Epithelial cell of esophagus (primary cell): ENCODE results near the gene SF3A2.

ENCODE experiments used
- DNase-seq: peaks from one replicate; pipeline ENCODE4 v3.0.0; 2010; ENCODE audit warnings: low read depth
- H3K4me3 ChIP-seq: 2 replicates; pipeline ENCODE4 v1.5.1; 2011; ENCODE audit warnings: mild to moderate bottlenecking, low read length, control low read depth
- CTCF ChIP-seq: IDR thresholded peaks from 2 replicates; pipeline ENCODE4 v1.5.1; 2011; ENCODE audit warnings: low read depth, mild to moderate bottlenecking, low read length, control low read depth, inconsistent platforms; ENCODE audit not compliant: insufficient read depth; ENCODE audit errors: missing control alignments

SF3A2 gene

DNA sequence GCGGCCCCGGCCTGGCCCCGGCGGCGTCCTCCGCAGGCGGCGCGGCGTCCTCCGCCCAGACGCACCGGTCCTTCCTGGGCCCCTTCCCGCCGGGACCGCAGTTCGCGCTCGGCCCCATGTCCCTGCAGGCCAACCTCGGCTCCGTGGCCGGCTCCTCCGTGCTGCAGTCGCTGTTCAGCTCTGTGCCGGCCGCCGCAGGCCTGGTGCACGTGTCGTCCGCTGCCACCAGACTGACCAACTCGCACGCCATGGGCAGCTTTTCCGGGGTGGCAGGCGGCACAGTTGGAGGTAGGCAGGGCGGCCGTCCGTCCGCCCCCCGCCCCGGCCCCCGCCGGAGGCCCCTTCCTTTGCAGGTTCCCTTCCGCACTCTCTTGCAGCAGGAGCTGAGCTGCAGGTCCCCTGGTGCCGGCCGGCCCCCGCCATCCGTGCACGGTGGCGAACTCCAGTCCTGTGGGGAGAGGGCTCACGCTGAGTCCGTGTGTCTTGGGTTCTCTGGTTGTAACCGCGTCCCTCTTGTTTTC, 9.7 kb upstream of the SF3A2 start:
- no peak for TF ChIP-seq CTCF
- no peak overlapping the region for H3K4me3 ChIP-seq
- DNase-seq: no peak

GRCh38 chr19:2227415-2228156, 9.0 kb upstream of the SF3A2 start:
- no peak for DNase-seq
- no peak overlapping the region for H3K4me3 ChIP-seq
- TF ChIP-seq CTCF: no peak

DNA sequence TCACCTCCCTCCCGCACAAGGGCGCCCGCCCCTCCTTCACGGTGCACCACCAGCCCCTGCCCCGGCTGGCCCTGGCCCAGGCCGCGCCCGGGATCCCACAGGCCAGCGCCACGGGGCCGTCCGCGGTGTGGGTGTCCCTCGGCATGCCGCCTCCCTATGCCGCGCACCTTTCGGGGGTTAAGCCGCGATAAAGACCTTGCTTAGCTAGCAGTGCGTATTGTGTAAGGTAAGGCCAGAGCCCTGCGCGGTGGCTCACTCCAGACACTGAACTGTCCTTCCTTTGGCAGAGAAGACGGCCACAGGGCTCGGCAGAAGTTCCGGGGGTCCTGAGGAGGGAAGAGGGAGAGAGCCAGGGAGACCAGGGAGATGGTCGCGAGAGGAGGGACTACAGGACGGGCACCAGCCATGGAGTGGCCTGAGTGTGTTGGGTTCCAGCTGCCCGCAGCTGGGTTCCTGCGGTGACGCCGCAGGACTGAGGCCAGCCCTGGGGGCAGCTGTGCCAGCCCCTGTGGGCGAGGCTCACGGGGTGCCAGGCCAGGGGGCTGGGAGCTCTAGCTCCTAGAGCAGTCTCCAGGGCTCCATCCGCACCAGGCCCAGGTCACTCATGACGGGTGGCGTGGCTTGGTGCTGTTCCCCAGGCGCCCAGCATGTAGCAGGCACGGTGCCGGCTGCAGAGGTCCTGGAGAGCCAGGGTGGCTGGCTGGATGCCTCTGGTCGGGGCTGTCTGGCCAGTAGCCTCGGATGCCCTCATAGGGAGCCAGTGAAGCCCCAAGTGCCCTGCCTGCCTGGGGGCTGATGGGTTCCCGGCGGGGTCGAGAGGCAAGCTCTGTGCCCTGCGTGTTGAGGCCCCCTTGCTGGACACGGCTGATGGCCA, 8.2 kb upstream of the SF3A2 start:
- TF ChIP-seq CTCF: no peak
- no peak overlapping the region for H3K4me3 ChIP-seq
- no peak for DNase-seq

- DNase-seq: no peak
- H3K4me3 ChIP-seq: no peak overlapping the region
- TF ChIP-seq CTCF: no peak
These were observed 7.3 kb upstream of the SF3A2 start for GRCh38 chr19:2229103-2230032.

DNA sequence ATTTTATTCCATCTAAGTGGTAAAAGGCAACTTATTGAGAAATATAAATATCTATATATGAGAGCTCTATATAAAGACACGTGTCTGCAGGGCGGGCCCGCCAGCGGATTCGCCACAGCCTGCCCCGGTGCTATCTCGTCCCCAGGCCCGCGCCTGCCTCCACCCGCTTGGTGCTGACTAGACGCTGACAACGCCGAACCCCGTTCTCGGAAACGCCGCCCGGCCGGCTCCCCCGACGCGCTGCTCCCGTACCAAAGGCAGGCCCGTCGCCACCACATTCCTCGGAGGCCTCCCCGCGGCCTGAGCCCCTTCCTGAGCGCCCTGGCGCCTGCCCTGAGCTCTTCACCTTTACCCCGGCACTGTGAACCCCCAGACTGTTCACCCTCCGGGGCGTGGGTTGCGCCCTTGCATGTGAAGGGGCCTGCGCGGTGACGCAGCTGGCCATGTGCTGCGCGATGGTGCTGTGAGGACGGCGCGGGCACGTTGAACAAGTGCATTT, 6.5 kb upstream of the SF3A2 start:
- no peak for DNase-seq
- H3K4me3 ChIP-seq: no peak overlapping the region
- no peak for TF ChIP-seq CTCF

- H3K4me3 ChIP-seq: no peak overlapping the region
- no peak for DNase-seq
- TF ChIP-seq CTCF: no peak
These were observed 5.7 kb upstream of the SF3A2 start for GRCh38 chr19:2230807-2231533.
